Measurements from ENCODE around the gene MAST3.

- TF ChIP-seq CTCF (IDR thresholded peaks at IDR 0.05): no peak
- TF ChIP-seq EZH2 (IDR thresholded peaks at IDR 0.05; ENCODE audit: borderline replicate concordance, insufficient read depth, low read depth, low read length, poor library complexity, severe bottlenecking): no peak
Measured at GRCh38 chr19:18083929-18084684, 13.5 kb upstream of the MAST3 start.
